NCI-H1092 treated with DMSO at 0.1 percent for 48 hours (cell line): ENCODE results near the gene FNDC10.
"Not testable (repeated sequence)": the region's sequence is repeated elsewhere in the genome, so short reads cannot be mapped to it uniquely, and the experiment has no call there.

ENCODE experiments used
- DNase-seq: peaks from one replicate; lab custom pipeline; 2025; lab: John Stamatoyannopoulos, UW

FNDC10 gene

GRCh38 chr1:1599030-1599934, 653 bp downstream of the FNDC10 start:
- no peak for DNase-seq

- no peak for DNase-seq
These were observed 1.3 kb downstream of the FNDC10 start for GRCh38 chr1:1598720-1599029.

DNA sequence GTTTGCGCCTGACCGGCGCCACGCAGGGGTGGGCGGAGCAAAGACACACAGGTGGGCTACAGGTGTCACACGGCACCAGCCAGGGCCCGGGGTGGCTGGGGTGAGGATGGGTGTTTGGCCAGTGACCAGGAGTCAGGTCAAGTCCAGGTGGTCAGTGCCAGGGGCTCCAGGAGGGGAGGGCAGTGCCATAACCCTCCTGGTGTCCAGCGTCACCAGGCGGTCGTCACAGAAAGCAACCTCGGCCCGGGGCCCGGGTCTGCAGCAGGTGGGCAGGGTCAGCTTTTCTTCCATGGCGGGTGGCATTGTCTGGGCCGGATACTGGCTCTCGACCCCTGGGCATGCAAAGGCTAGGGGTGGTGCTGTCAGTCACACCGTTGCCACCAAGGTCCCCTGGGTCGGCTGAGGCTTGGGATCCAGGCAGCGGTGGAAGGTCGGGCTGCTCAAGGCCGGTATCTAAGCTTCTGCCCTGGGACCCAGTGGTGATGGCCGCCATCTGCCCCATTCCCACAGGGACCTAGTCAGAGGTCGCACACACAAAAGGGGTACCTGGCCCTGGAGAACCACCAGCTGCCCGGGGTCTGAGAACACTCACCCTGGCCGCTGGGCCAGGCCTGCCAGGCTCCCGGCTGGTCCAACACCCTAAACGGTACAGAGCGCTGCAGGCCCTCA, 1.8 kb downstream of the FNDC10 start:
- no peak for DNase-seq

DNA sequence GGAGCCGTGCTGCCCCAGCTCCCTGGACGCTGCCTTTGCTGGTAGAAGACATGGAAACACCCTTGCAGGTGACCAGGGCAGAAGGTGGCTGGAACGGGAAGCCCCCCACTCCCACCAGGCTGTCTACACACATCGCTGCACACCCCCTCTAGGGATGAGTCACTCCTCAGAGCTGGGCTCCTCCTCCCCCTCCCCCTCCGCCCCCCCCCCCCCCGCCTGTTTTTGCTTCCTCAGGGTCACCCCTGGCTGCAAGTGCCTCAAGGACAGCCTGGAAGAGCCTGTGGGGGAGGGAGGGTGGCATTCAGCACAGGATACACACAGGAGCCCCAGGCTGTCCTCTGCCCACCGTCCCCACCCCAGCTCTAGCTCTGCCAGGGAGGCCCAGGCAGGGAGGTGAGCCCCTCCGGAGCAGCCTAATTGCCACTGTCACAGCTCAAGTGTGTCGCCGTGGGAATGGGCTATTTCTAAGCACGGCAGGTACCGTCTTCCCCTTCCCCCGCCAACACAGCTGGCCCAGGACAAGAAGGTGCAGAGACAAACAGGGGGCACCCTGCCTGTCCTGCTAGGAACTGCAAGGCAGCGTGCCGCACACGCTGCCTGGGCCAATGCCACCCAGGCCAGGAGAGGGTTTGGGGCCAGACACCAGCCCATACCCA, 2.5 kb downstream of the FNDC10 start:
- DNase-seq, result no peak

- no peak for DNase-seq
These were observed 3.3 kb downstream of the FNDC10 start for GRCh38 chr1:1596493-1597274.

DNA sequence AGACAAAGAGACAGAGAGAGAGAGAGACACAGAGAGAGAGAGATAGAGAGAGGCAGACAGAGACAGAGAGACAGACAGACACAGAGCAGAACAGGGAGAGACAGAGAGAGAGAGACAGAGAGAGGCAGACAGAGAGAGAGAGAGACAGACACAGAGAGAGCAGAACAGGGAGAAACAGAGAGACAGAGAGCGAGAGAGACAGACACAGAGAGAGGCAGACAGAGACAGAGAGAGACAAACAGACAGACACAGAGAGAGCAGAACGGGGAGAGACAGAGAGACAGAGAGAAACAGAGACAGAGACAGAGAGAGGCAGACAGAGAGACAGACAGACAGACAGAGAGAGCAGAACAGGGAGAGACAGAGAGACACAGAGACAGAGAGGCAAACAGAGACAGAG, 4.6 kb downstream of the FNDC10 start:
- DNase-seq, result not testable (repeated sequence)

- DNase-seq, result no peak
These were observed 5.2 kb downstream of the FNDC10 start for GRCh38 chr1:1594602-1595260.

DNA sequence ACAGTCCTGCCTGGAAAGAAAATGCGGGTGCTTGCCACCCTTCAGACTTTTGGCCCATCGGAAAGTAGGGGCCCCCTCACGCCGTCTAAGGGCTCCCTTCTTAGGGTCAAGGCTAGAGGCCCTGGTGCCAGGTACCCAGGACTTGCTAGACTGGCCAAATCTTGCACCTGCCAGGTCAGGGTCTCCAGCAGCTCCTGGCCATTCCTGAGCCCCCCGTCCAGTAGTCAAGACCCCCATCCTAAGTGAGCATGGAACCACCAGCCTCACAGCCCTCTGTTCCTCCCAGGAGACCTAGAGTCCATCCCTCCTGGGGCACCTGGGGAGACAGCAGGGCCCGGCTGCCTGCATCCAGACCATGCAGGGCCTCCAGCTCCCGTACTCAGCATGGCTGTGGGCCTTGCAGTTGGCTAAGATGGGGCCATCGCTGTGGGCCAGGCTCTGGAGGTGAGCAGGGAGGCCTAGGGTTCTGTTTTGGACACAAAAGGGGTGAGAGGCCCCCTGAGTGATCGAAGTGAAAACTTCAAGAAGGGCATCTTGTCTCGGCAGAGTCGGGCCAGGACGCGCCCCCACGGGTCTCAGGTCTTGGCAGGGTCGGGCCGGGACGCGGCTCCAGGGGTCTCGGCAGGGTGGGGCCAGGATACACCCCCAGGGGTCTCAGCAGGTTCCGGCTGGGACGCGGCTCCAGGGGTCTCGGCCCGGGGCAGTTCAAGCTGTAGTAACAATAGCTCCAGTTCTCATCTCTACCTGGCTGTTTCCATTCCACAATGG, 5.9 kb downstream of the FNDC10 start:
- no peak for DNase-seq

DNA sequence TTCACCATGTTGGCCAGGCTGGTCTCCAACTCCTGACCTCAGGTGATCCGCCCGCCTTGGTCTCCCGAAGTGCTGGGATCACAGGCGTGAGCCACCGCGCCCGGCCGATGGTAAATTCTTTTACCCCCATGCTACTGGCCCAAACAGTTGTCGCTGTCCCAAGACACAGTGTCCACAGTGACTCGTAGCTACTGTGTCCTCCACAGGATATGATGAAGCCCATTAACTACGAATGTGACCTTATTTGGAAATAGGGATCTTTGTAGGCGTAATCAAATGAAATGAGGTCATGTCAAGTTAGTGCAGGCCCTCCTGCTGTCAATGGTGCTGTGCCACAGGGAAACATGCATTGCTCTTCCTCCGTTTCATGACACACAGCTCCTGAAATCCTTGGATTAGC, 8.5 kb downstream of the FNDC10 start:
- DNase-seq, result no peak

DNA sequence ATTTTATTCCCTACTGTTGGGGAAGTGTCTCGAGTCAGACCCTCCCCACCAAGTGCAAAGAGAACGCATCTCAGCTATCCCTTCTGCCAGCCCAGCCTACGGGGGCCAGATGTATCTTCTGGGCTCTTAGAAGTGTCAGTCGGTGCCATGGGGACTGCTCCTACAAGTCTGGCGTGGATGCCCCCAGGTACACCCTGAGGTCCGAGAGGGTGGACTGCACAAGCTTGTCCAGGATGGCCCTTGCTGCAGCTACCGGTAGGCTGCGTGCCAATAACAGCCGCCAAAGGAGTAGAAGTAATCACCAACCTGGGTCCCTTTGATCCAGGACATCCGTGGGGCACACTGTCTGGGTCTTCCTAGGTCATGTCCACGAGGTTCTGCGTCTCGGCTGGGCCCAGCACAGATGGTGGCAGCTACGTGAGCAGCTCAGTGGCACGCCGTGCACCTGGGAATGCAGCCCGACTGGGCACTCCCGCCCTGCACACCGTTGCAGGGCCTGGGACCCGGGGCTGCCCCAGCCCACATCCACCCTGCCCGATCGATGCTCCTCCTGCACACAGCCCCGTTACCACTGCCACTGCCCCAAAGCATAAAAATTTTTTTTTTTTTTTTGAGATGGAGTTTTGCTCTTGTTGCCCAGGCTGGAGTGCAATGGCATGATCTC, 16.5 kb downstream of the FNDC10 start:
- DNase-seq, result no peak

GRCh38 chr1:1582585-1583346, 17.2 kb downstream of the FNDC10 start:
- DNase-seq, result no peak

GRCh38 chr1:1578371-1578940, 21.5 kb downstream of the FNDC10 start:
- DNase-seq, result no peak

GRCh38 chr1:1577367-1578011, 22.4 kb downstream of the FNDC10 start:
- DNase-seq, result no peak

- peak; percentile 72 for DNase-seq
These were observed 25.0 kb downstream of the FNDC10 start, which contains the start of gene SSU72 for GRCh38 chr1:1574721-1575537. Gene SSU72, minus strand, starts transcription at chr1:1574863. Its CDS starts 306 bp downstream, at chr1:1574557.

DNA sequence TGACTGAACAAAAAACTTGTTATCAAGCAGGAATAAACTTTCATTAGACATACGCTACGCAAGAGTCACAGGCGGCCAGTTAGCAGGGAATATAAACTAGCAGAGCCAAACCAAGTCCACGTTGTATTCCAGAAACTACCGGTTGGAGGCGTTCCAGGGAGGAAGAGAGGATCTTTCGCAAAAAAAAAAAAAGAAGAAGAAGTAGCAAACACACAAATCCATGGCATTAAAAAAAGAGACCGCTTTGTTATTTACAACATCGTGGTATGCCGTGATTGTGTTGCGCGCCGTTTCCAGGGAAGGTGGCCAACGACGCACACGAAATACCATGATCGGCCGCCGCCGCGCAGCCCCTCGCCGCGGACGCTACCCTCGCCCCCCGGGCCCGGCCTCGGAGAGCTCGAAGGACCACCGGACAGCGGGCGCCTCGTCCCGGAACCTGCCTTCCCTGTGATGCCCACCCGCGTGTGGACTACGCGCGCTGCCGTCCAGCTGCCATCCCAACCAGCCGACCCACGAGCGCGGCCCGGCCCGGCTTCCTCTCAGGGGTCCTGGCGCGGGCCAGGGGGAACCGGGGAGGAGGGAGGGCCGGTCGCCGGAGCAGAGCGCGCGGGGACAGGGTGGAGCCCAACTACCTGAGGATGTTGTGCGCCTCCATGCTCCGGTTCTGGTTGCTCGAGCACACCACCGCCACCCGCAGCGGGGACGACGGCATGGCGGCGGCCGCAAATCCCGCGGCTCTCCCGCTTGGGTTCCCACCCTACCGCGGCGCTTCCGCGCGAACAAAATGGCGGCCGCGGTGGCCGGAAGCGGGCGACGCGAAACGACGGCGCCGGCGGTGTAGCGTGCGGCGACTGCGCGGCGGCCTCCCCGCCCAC, 25.9 kb downstream of the FNDC10 start:
- peak; percentile 64 for DNase-seq

GRCh38 chr1:1569341-1569740, 30.6 kb downstream of the FNDC10 start:
- DNase-seq, result no peak

GRCh38 chr1:1567891-1568291, 32.0 kb downstream of the FNDC10 start:
- DNase-seq, result no peak
